OCI-LY1 (cell line): ENCODE measurements around the gene COP1.
"Not testable (repeated sequence)": the region's sequence is repeated elsewhere in the genome, so short reads cannot be mapped to it uniquely, and the experiment has no call there.

Experiments
- EZH2 ChIP-seq: fragments of 200-600 bp; sonication (generic), shearing (Covaris generic); IDR thresholded peaks from 2 replicates; pipeline ENCODE4 v1.8.0; 2017; ENCODE audit warnings: borderline replicate concordance, mixed run types, mild to moderate bottlenecking, antibody characterized with exemption, low read length, moderate library complexity, mixed read lengths
- TF ChIP-seq, protein P1 (sequence below): fragments of 200-600 bp; sonication (generic), shearing (Covaris generic); IDR thresholded peaks from 2 replicates; pipeline ENCODE4 v1.5.1; 2017; ENCODE audit warnings: mild to moderate bottlenecking, antibody characterized with exemption, low read length, moderate library complexity, mixed read lengths

DNA sequence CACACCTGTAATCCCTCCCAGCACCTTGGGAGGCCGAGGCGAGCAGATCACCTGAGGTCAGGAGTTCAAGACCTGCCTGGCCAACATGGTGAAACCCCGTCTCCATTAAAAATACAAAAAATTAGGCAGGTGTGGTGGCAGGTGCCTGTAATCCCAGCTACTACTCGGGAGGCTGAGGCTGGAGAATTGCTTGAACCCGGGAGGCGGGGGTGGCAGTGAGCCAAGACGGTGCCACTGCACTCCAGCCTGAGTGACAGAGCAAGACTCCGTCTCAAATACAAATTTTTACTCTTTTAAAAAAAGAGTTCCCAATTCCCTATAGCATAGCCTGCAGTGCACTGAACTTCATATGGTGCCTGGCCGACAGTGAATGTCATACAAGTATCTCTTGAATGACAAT is 2.4 kb downstream of the COP1 start:
- TF ChIP-seq, protein P1, sequence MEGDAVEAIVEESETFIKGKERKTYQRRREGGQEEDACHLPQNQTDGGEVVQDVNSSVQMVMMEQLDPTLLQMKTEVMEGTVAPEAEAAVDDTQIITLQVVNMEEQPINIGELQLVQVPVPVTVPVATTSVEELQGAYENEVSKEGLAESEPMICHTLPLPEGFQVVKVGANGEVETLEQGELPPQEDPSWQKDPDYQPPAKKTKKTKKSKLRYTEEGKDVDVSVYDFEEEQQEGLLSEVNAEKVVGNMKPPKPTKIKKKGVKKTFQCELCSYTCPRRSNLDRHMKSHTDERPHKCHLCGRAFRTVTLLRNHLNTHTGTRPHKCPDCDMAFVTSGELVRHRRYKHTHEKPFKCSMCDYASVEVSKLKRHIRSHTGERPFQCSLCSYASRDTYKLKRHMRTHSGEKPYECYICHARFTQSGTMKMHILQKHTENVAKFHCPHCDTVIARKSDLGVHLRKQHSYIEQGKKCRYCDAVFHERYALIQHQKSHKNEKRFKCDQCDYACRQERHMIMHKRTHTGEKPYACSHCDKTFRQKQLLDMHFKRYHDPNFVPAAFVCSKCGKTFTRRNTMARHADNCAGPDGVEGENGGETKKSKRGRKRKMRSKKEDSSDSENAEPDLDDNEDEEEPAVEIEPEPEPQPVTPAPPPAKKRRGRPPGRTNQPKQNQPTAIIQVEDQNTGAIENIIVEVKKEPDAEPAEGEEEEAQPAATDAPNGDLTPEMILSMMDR, result not testable (repeated sequence)
- not testable (repeated sequence) for TF ChIP-seq EZH2
